Transverse colon (tissue), 4 donors: ENCODE data around the gene FNBP1L.

ENCODE experiments used
- CTCF ChIP-seq, 5 experiments: fragments of 200-600 bp in 3 of 5; fragments of 450-650 bp in 2 of 5; sonication (generic) in 3 of 5; IDR thresholded peaks; 1 replicate in 2 of 5; 2 replicates in 3 of 5; pipeline ENCODE4 v1.5.1; 2016 to 2017; ENCODE audit warnings: antibody characterized with exemption in 5 of 5, inconsistent platforms in 3 of 5, mild to moderate bottlenecking in 2 of 5, moderate library complexity in 1 of 5
- EP300 ChIP-seq: sonication (generic); formaldehyde crosslinking; IDR thresholded peaks from one replicate; pipeline ENCODE4 v1.6.1; 2017; ENCODE audit warnings: antibody characterized with exemption, low read depth
- POLR2A ChIP-seq: fragments of 450-650 bp; IDR thresholded peaks from one replicate; pipeline ENCODE4 v1.6.1; 2016; ENCODE audit warnings: antibody characterized with exemption, mild to moderate bottlenecking, moderate library complexity
- POLR2AphosphoS5 ChIP-seq, 3 donors: sonication (generic); formaldehyde crosslinking; IDR thresholded peaks; one replicate each; pipeline ENCODE4 v1.6.1; 2016; ENCODE audit warnings: antibody characterized with exemption in 3 of 3

GRCh38 chr1:93554883-93555872, 107.3 kb downstream of the FNBP1L start:
- TF ChIP-seq CTCF (IDR thresholded peaks at IDR 0.05): no peak
- no peak for TF ChIP-seq POLR2A
- no peak for TF ChIP-seq POLR2AphosphoS5 (IDR thresholded peaks at IDR 0.05)
- no peak for TF ChIP-seq EP300
